GM18520 (cell line): ENCODE results near the gene GARNL3.

Experiments
- ATAC-seq: cut with Tn5 transposase; IDR thresholded peaks from one replicate; pipeline ENCODE4 v1.9.1; 2021; ENCODE audit not compliant: unreplicated experiment

Gene GARNL3

GRCh38 chr9:127233989-127234388 lies 30.6 kb upstream of the GARNL3 start:
- no peak for ATAC-seq

- no peak for ATAC-seq
These were observed 26.8 kb upstream of the GARNL3 start for GRCh38 chr9:127237801-127238200.

GRCh38 chr9:127241354-127241753 lies 23.2 kb upstream of the GARNL3 start:
- ATAC-seq = no peak

- peak; percentile 98 for ATAC-seq
These were observed 19.7 kb upstream of the GARNL3 start for GRCh38 chr9:127244609-127245601.

- ATAC-seq = no peak
These were observed 18.9 kb upstream of the GARNL3 start for GRCh38 chr9:127245637-127246164.

GRCh38 chr9:127248241-127248640 lies 16.3 kb upstream of the GARNL3 start:
- no peak for ATAC-seq

GRCh38 chr9:127249877-127250276 lies 14.7 kb upstream of the GARNL3 start:
- no peak for ATAC-seq

- no peak for ATAC-seq
These were observed 13.6 kb upstream of the GARNL3 start for GRCh38 chr9:127250896-127251391.

- no peak for ATAC-seq
These were observed 11.9 kb upstream of the GARNL3 start for GRCh38 chr9:127252410-127253318.

- ATAC-seq = no peak
These were observed 11.1 kb upstream of the GARNL3 start for GRCh38 chr9:127253446-127253845.

- no peak for ATAC-seq
These were observed 8.9 kb upstream of the GARNL3 start for GRCh38 chr9:127255692-127256091.

GRCh38 chr9:127256324-127256723 lies 8.2 kb upstream of the GARNL3 start:
- ATAC-seq = no peak

GRCh38 chr9:127258606-127259471 lies 5.7 kb upstream of the GARNL3 start:
- ATAC-seq = no peak

GRCh38 chr9:127262602-127263001 lies 2.0 kb upstream of the GARNL3 start:
- no peak for ATAC-seq

- ATAC-seq = no peak
These were observed 1.3 kb upstream of the GARNL3 start for GRCh38 chr9:127263237-127263636.

GRCh38 chr9:127263664-127264063 lies 910 bp upstream of the GARNL3 start:
- no peak for ATAC-seq

GRCh38 chr9:127267793-127268525 lies 3.4 kb downstream of the GARNL3 start:
- no peak for ATAC-seq

GRCh38 chr9:127269449-127269848 lies 4.9 kb downstream of the GARNL3 start:
- no peak for ATAC-seq

- ATAC-seq = no peak
These were observed 8.8 kb downstream of the GARNL3 start for GRCh38 chr9:127273326-127273725.

GRCh38 chr9:127277099-127277498 lies 12.5 kb downstream of the GARNL3 start:
- no peak for ATAC-seq
